Panc1 (cell line): ENCODE data around the gene DDIT3. TPM values are rescaled to one million over a fixed set of nuclear protein-coding genes. Genes with fewer than 3 reads are reported as not detected.

ENCODE experiments used
- ATAC-seq: fragments of 200-7000 bp; cut with Tn5 transposase; 2 replicates; pipeline ENCODE4 v1.9.1; 2020; ENCODE audit warnings: mild to moderate bottlenecking, moderate library complexity
- BruUV-seq: library from RNA; stranded (reverse); fragments of 400-500 nt; replicated peaks from 2 replicates; lab custom pipeline; 2021; lab: Mats Ljungman, UMichigan
- CTCF ChIA-PET: fragments of 300-600 bp; sonication (Branson Sonifier 250); formaldehyde crosslinking; loops from one replicate; lab custom pipeline; 2022; ENCODE audit warnings: antibody characterized with exemption; lab: Charles Lee
- POLR2A ChIA-PET: fragments of 300-600 bp; sonication (Branson Sonifier 250); formaldehyde crosslinking; loops from one replicate; lab custom pipeline; 2022; ENCODE audit warnings: antibody characterized with exemption; lab: Charles Lee
- DNase-seq: peaks from one replicate; pipeline ENCODE4 v3.0.0-alpha.2; 2010; ENCODE audit warnings: low read depth, low spot score
- H3K27ac ChIP-seq: 2 replicates; pipeline ENCODE4 v1.5.1; 2011; ENCODE audit warnings: mild to moderate bottlenecking, low read length, inconsistent platforms
- H3K27me3 ChIP-seq: fragments of 200-500 bp; sonication (Bioruptor generic); 2 replicates; pipeline ENCODE4 v1.6.0; 2014; ENCODE audit warnings: low read length, inconsistent platforms; ENCODE audit not compliant: control insufficient read depth, insufficient read depth
- H3K36me3 ChIP-seq: fragments of 200-500 bp; sonication (Bioruptor generic); 2 replicates; pipeline ENCODE4 v1.5.1; 2014; ENCODE audit warnings: inconsistent platforms, mild to moderate bottlenecking, low read length, moderate library complexity; ENCODE audit not compliant: control insufficient read depth, insufficient read depth
- H3K4me1 ChIP-seq: 2 replicates; pipeline ENCODE4 v1.5.1; 2011; ENCODE audit warnings: inconsistent platforms, mild to moderate bottlenecking, low read length, moderate library complexity; ENCODE audit not compliant: control insufficient read depth, insufficient read depth
- H3K4me3 ChIP-seq, 2 experiments: 2 replicates each; pipeline ENCODE4 v1.5.1; 2011 to 2012; ENCODE audit warnings: low read depth in 2 of 2, low read length in 2 of 2, mild to moderate bottlenecking in 2 of 2, inconsistent platforms in 1 of 2, moderate library complexity in 1 of 2
- H3K9me3 ChIP-seq: fragments of 200-500 bp; sonication (Bioruptor generic); 2 replicates; pipeline ENCODE4 v1.5.1; 2014; ENCODE audit warnings: low read depth, mild to moderate bottlenecking, inconsistent platforms, low read length, moderate library complexity; ENCODE audit not compliant: control insufficient read depth, insufficient read depth
- CTCF ChIP-seq: fragments of 450-650 bp; IDR thresholded peaks from 2 replicates; pipeline ENCODE4 v1.5.1; 2017; ENCODE audit warnings: mild to moderate bottlenecking
- POLR2AphosphoS5 ChIP-seq: IDR thresholded peaks from 2 replicates; pipeline ENCODE4 v1.6.1; 2012; ENCODE audit warnings: mild to moderate bottlenecking, low read depth, low read length, moderate library complexity
- REST ChIP-seq, 2 experiments: IDR thresholded peaks; 2 replicates each; pipeline ENCODE4 v1.6.1; 2011 to 2012; ENCODE audit warnings: low read depth in 2 of 2, control low read depth in 1 of 2, low read length in 1 of 2, mild to moderate bottlenecking in 1 of 2, moderate library complexity in 1 of 2; ENCODE audit not compliant: insufficient read depth in 1 of 2
- SIN3A ChIP-seq: IDR thresholded peaks from 2 replicates; pipeline ENCODE4 v1.6.1; 2012; ENCODE audit warnings: low read depth, mild to moderate bottlenecking, low read length, moderate library complexity, borderline replicate concordance; ENCODE audit not compliant: insufficient read depth
- TCF7L2 ChIP-seq: IDR thresholded peaks from 2 replicates; pipeline ENCODE4 v1.6.1; 2011; ENCODE audit warnings: mild to moderate bottlenecking, low read depth, low read length, inconsistent platforms
- in situ Hi-C: cut with HindIII; loops from 2 replicates; pipeline ENCODE4 v1.10.0; 2016; ENCODE audit warnings: low sequenced_read_pairs, low pct_unique_long_range_greater_than_20kb
- intact Hi-C: fragments of 100-400 bp; cut with micrococcal nuclease; formaldehyde crosslinking; loops from one replicate; pipeline ENCODE4 v1.10.0; 2022; ENCODE audit not compliant: unreplicated experiment
- total RNA-seq: library from RNA; stranded (reverse); gene quantifications from one replicate; pipeline ENCODE4 v1.2.1, GENCODE V29; 2021; ENCODE audit not compliant: unreplicated experiment

DDIT3 gene
- total RNA-seq, 1 experiment from 2014 or later, result 47.2 TPM

- peak overlapping the region; percentile 88 to 98 for H3K4me3 ChIP-seq
- no peak for DNase-seq
- H3K9me3 ChIP-seq, result no peaks in the 10 kb centered on the region
- H3K27me3 ChIP-seq, result no peaks in the 10 kb centered on the region
- intact Hi-C loops, result no loop called here
- peaks cover 4% of the 10 kb centered on the region; the same call in 1 of the 2 replicates for H3K36me3 ChIP-seq
- no TSS peak for BruUV-seq
- in situ Hi-C loops, result no loop called here
- ChIA-PET CTCF (no interaction called here), POLR2A (no interaction called here)
- H3K27ac ChIP-seq, result peak overlapping the region; percentile 58
- H3K4me1 ChIP-seq, result peaks cover 20% of the 10 kb centered on the region
- no peak for TF ChIP-seq SIN3A
- TF ChIP-seq POLR2AphosphoS5, result no peak
- TF ChIP-seq REST (IDR thresholded peaks at IDR 0.05; ENCODE audit: insufficient read depth in 1 of 2, low read depth in 2 of 2, low read length in 1 of 2), result no peak
- no peak for TF ChIP-seq TCF7L2
- no peak for TF ChIP-seq CTCF
- no peak for ATAC-seq
These were observed 27.1 kb upstream of the DDIT3 start for GRCh38 chr12:57547288-57548012.

- no peaks in the 10 kb centered on the region for H3K27me3 ChIP-seq
- H3K27ac ChIP-seq, result peak within 1 kb of the TSS; percentile 92
- BruUV-seq, result no TSS peak
- no peak for TF ChIP-seq REST (IDR thresholded peaks at IDR 0.05; ENCODE audit: insufficient read depth in 1 of 2, low read depth in 2 of 2, low read length in 1 of 2)
- TF ChIP-seq POLR2AphosphoS5, result peak; percentile 80
- no peak for TF ChIP-seq CTCF
- peak; percentile 66 for TF ChIP-seq TCF7L2
- TF ChIP-seq SIN3A, result peak; percentile 51; the same call in 1 of the 2 replicates
- H3K36me3 ChIP-seq, result peaks cover 4% of the 10 kb centered on the region; the same call in 1 of the 2 replicates
- H3K4me1 ChIP-seq, result peaks cover 20% of the 10 kb centered on the region
- intact Hi-C loops (no loop called here), in situ Hi-C loops (no loop called here)
- ChIA-PET CTCF (interaction anchor here (0.7 kb wide), 1 partner anchor 545 kb away, joined by 4 read pairs; no protein-coding TSS in a partner anchor), POLR2A (interaction anchor here (0.7 kb wide), 1 partner anchor 20 kb away, joined by 3 read pairs; no protein-coding TSS in a partner anchor)
- DNase-seq (peak; percentile 93), ATAC-seq (peak; percentile 99)
- H3K9me3 ChIP-seq, result no peaks in the 10 kb centered on the region
- H3K4me3 ChIP-seq, result peak within 1 kb of the TSS; percentile 88 to 98
These were observed 26.3 kb upstream of the DDIT3 start, which contains the start of gene DCTN2 for GRCh38 chr12:57546438-57547287. TSS of gene DCTN2 (minus strand) at chr12:57547192. CDS start at chr12:57547063, 129 bp downstream.
